ENCODE measurements around the gene IQCF5.
"Not testable (repeated sequence)": the region's sequence is repeated elsewhere in the genome, so short reads cannot be mapped to it uniquely, and the experiment has no call there.

DNA sequence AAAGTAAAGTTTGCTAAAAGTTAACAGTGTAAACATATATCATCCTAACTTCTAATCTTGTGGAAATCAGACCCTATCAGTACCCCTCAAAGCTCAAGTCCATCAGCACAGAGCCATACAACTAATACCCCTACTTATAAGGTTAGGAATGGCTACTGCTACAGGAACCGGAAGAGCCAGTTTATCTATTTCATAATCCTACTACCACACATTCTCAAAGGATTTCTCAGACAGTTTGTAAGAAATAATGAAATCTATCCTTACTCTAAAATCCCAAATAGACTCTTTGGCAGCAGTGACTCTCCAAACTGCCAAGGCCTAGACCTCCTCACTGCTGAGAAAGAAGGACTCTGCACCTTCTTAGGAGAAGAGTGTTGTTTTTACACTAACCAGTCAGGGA lies 20.0 kb downstream of the IQCF5 start:
- TF ChIP-seq, protein P1, sequence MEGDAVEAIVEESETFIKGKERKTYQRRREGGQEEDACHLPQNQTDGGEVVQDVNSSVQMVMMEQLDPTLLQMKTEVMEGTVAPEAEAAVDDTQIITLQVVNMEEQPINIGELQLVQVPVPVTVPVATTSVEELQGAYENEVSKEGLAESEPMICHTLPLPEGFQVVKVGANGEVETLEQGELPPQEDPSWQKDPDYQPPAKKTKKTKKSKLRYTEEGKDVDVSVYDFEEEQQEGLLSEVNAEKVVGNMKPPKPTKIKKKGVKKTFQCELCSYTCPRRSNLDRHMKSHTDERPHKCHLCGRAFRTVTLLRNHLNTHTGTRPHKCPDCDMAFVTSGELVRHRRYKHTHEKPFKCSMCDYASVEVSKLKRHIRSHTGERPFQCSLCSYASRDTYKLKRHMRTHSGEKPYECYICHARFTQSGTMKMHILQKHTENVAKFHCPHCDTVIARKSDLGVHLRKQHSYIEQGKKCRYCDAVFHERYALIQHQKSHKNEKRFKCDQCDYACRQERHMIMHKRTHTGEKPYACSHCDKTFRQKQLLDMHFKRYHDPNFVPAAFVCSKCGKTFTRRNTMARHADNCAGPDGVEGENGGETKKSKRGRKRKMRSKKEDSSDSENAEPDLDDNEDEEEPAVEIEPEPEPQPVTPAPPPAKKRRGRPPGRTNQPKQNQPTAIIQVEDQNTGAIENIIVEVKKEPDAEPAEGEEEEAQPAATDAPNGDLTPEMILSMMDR (IDR thresholded peaks at IDR 0.05): not testable (repeated sequence)
- TF ChIP-seq POLR2A (IDR thresholded peaks at IDR 0.05; ENCODE audit: low read length); RNF2 (IDR thresholded peaks at IDR 0.05; ENCODE audit: borderline replicate concordance, low read depth); HOXB5 (CRISPR knock-in tag; IDR thresholded peaks at IDR 0.05); POLR2AphosphoS2 (conservative IDR thresholded peaks at IDR 0.05; ENCODE audit: low read length); MAFK (IDR thresholded peaks at IDR 0.05; ENCODE audit: partially characterized antibody); KDM5A (IDR thresholded peaks at IDR 0.05): not testable (repeated sequence)
- TF ChIP-seq, protein P2, sequence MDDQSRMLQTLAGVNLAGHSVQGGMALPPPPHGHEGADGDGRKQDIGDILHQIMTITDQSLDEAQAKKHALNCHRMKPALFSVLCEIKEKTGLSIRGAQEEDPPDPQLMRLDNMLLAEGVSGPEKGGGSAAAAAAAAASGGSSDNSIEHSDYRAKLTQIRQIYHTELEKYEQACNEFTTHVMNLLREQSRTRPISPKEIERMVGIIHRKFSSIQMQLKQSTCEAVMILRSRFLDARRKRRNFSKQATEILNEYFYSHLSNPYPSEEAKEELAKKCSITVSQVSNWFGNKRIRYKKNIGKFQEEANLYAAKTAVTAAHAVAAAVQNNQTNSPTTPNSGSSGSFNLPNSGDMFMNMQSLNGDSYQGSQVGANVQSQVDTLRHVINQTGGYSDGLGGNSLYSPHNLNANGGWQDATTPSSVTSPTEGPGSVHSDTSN (IDR thresholded peaks at IDR 0.05): not testable (repeated sequence)
- TF ChIP-seq, protein P3, sequence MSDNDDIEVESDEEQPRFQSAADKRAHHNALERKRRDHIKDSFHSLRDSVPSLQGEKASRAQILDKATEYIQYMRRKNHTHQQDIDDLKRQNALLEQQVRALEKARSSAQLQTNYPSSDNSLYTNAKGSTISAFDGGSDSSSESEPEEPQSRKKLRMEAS (IDR thresholded peaks at IDR 0.05): not testable (repeated sequence)
- TF ChIP-seq, protein P4, sequence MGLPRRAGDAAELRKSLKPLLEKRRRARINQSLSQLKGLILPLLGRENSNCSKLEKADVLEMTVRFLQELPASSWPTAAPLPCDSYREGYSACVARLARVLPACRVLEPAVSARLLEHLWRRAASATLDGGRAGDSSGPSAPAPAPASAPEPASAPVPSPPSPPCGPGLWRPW (IDR thresholded peaks at IDR 0.05): not testable (repeated sequence)
- TF ChIP-seq, protein P5, sequence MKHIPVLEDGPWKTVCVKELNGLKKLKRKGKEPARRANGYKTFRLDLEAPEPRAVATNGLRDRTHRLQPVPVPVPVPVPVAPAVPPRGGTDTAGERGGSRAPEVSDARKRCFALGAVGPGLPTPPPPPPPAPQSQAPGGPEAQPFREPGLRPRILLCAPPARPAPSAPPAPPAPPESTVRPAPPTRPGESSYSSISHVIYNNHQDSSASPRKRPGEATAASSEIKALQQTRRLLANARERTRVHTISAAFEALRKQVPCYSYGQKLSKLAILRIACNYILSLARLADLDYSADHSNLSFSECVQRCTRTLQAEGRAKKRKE (CRISPR knock-in tag; IDR thresholded peaks at IDR 0.05; ENCODE audit: low read depth): not testable (repeated sequence)

All from A549 (cell line).